MM.1S (cell line): Measurements from ENCODE around the gene ZBTB39.

Experiments
- DNase-seq: peaks from one replicate; pipeline ENCODE4 v3.0.0-alpha.2; 2015
- H2AFZ ChIP-seq: fragments of 300-600 bp; sonication (generic); 2 replicates; pipeline ENCODE4 v1.6.0; 2016; ENCODE audit warnings: antibody characterized with exemption, low read length
- H3F3A ChIP-seq: fragments of 300-600 bp; sonication (generic); 2 replicates; pipeline ENCODE4 v1.6.1; 2016; ENCODE audit warnings: mild to moderate bottlenecking, antibody characterized with exemption, low read length, moderate library complexity, mixed read lengths; ENCODE audit not compliant: insufficient read depth
- H3K27ac ChIP-seq: fragments of 300-600 bp; sonication (generic); 2 replicates; pipeline ENCODE4 v1.5.1; 2016; ENCODE audit warnings: mild to moderate bottlenecking, low read length
- H3K27me3 ChIP-seq: fragments of 300-600 bp; sonication (generic); replicated peaks from 2 replicates; pipeline ENCODE4 v1.6.0; 2016; ENCODE audit warnings: low read length; ENCODE audit not compliant: insufficient read depth
- H3K36me3 ChIP-seq: fragments of 300-600 bp; sonication (generic); replicated peaks from 2 replicates; pipeline ENCODE4 v1.6.1; 2016; ENCODE audit warnings: mild to moderate bottlenecking, low read length, mixed read lengths; ENCODE audit not compliant: insufficient read depth
- H3K4me1 ChIP-seq: fragments of 300-600 bp; sonication (generic); 2 replicates; pipeline ENCODE4 v1.6.1; 2016; ENCODE audit warnings: low read length, mixed read lengths
- H3K4me2 ChIP-seq: fragments of 300-600 bp; sonication (generic); 2 replicates; pipeline ENCODE4 v1.6.0; 2016; ENCODE audit warnings: low read depth, low read length
- H3K4me3 ChIP-seq: fragments of 300-600 bp; sonication (generic); 2 replicates; pipeline ENCODE4 v1.5.1; 2016; ENCODE audit warnings: low read length, mixed read lengths
- H3K79me2 ChIP-seq: fragments of 300-600 bp; sonication (generic); 2 replicates; pipeline ENCODE4 v1.6.1; 2016; ENCODE audit warnings: mixed run types, low read length, mixed read lengths
- H3K9ac ChIP-seq: fragments of 300-600 bp; sonication (generic); 2 replicates; pipeline ENCODE4 v1.6.1; 2016; ENCODE audit warnings: low read length, mixed read lengths
- H3K9me2 ChIP-seq: fragments of 300-600 bp; sonication (generic); replicated peaks from 2 replicates; pipeline ENCODE4 v1.6.1; 2016; ENCODE audit warnings: mild to moderate bottlenecking, low read length, mixed read lengths; ENCODE audit not compliant: insufficient read depth
- H3K9me3 ChIP-seq: fragments of 300-600 bp; sonication (generic); replicated peaks from 2 replicates; pipeline ENCODE4 v1.6.1; 2016; ENCODE audit warnings: mild to moderate bottlenecking, low read length, mixed read lengths; ENCODE audit not compliant: insufficient read depth
- H4K20me1 ChIP-seq: fragments of 300-600 bp; sonication (generic); 2 replicates; pipeline ENCODE4 v1.6.1; 2016; ENCODE audit warnings: mild to moderate bottlenecking, low read length, moderate library complexity, mixed read lengths; ENCODE audit not compliant: insufficient read depth
- CTCF ChIP-seq: fragments of 300-600 bp; sonication (generic); IDR thresholded peaks from 2 replicates; pipeline ENCODE4 v1.5.1; 2016; ENCODE audit warnings: antibody characterized with exemption, low read length, mixed read lengths
- EZH2 ChIP-seq: fragments of 300-600 bp; sonication (generic); optimal IDR thresholded peaks from 2 replicates; pipeline ENCODE3; 2017; ENCODE audit warnings: low read depth, mild to moderate bottlenecking, antibody characterized with exemption, low read length, mixed read lengths
- EZH2phosphoT487 ChIP-seq: fragments of 300-600 bp; sonication (generic); IDR thresholded peaks from 2 replicates; pipeline ENCODE4 v1.6.1; 2018; ENCODE audit warnings: antibody characterized with exemption, low read length

The ZBTB39 gene

GRCh38 chr12:57031789-57032188 lies 25.4 kb upstream of the ZBTB39 start:
- Histone ChIP-seq H3K9me2 (no peaks in the 10 kb centered on the region), H3K4me1 (no peaks in the 10 kb centered on the region), H3K4me3 (no peak overlapping the region), H3K9me3 (no peaks in the 10 kb centered on the region), H2AFZ (no peak overlapping the region; the same call in 1 of the 2 replicates), H4K20me1 (no peaks in the 10 kb centered on the region), H3K27me3 (no peaks in the 10 kb centered on the region), H3K36me3 (no peaks in the 10 kb centered on the region), H3F3A (no peaks in the 10 kb centered on the region), H3K27ac (no peak overlapping the region), H3K79me2 (no peaks in the 10 kb centered on the region), H3K9ac (no peak overlapping the region), H3K4me2 (no peak overlapping the region)
- DNase-seq: no peak
- TF ChIP-seq EZH2 (no peak), EZH2phosphoT487 (no peak), CTCF (no peak)

GRCh38 chr12:57031138-57031725 lies 24.9 kb upstream of the ZBTB39 start:
- Histone ChIP-seq H3K4me1 (no peaks in the 10 kb centered on the region), H3F3A (no peaks in the 10 kb centered on the region), H2AFZ (peak overlapping the region; percentile 59), H3K4me2 (peak overlapping the region; percentile 13; the same call in 1 of the 2 replicates), H3K4me3 (no peak overlapping the region), H3K36me3 (no peaks in the 10 kb centered on the region), H3K9me3 (no peaks in the 10 kb centered on the region), H3K27ac (no peak overlapping the region), H3K27me3 (no peaks in the 10 kb centered on the region), H3K79me2 (no peaks in the 10 kb centered on the region), H3K9me2 (no peaks in the 10 kb centered on the region), H4K20me1 (no peaks in the 10 kb centered on the region), H3K9ac (no peak overlapping the region)
- peak; percentile 43 for DNase-seq
- TF ChIP-seq EZH2phosphoT487 (no peak), CTCF (peak; percentile 32)

- H3K79me2 ChIP-seq: no peaks in the 10 kb centered on the region
- H3K36me3 ChIP-seq: no peaks in the 10 kb centered on the region
- H4K20me1 ChIP-seq: no peaks in the 10 kb centered on the region
- H3F3A ChIP-seq: no peaks in the 10 kb centered on the region
- H3K9me2 ChIP-seq: no peaks in the 10 kb centered on the region
- H2AFZ ChIP-seq: no peak overlapping the region
- H3K27me3 ChIP-seq: no peaks in the 10 kb centered on the region
- no peaks in the 10 kb centered on the region for H3K4me1 ChIP-seq
- no peaks in the 10 kb centered on the region for H3K9me3 ChIP-seq
- TF ChIP-seq CTCF (no peak), EZH2phosphoT487 (no peak), EZH2 (no peak)
- no peak for DNase-seq
- no peak overlapping the region for H3K9ac ChIP-seq
- H3K27ac ChIP-seq: no peak overlapping the region
- no peak overlapping the region for H3K4me3 ChIP-seq
- no peak overlapping the region for H3K4me2 ChIP-seq
Observed at GRCh38 chr12:57029457-57029856, 23.1 kb upstream of the ZBTB39 start.
